ENCODE data around the gene CCT5. TPM values are rescaled to one million over a fixed set of nuclear protein-coding genes. Genes with fewer than 3 reads are reported as not detected.
A peak's percentile ranks its signal among the peaks of the same experiment; 100 is the strongest.
"Not testable (repeated sequence)": the region's sequence is repeated elsewhere in the genome, so short reads cannot be mapped to it uniquely, and the experiment has no call there.

CCT5 gene
- total RNA-seq, 1 donor from 2014 or later: 663 TPM

DNA sequence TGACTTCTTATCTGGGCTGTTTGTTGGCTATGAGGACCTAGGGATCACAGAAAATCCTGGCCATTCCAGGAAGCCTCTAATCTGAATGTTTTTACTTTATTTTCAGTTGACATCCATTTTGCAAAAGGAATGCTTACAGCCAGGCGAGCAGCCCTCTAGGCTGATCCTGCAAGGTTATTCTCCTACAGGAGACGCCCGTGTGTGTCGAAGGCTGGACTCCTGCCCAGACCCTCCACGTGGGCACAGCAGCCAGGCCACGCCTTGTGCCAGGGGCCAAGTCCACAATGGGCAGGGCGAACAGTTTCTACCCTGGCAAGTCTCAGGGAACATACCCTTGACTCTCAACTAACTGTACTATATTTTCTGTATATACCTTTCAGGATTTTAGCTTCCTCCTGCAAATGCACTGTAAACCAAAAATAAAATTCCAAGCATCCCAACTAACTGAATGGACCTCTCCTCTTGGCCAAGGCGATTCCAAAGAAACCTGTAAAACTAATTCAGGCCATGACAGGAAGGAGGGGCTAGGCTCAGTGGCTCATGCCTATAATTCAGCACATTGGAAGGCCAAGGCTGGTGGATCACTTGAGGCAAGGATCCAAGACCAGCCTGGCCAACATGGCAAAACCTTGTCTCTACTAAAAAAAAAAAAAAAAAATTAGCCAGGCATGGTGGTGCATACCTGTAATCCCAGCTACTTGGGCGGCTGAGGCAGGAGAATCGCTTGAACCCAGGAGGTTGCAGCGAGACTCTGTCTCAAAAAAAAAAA, 51.9 kb downstream of the CCT5 start:
- peak; percentile 5 for DNase-seq

DNA sequence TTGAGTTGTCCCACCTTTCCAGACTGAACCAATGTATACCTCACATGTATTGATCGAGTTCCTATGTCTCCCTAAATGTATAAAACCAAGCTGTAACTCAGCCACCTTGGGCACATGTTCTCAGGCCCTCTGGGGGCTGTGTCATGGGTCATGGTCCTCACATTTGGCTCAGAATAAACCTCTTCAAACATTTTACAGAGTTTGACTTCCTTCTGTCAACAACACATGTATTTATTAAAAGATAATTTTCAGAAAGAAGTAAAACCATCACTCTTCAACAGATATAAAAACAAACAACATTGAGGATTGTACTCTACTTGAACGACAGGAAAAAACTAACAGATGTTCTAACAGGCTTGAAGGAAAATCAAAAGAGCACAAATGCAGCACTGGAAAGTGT, 53.1 kb downstream of the CCT5 start:
- no peak for DNase-seq

DNA sequence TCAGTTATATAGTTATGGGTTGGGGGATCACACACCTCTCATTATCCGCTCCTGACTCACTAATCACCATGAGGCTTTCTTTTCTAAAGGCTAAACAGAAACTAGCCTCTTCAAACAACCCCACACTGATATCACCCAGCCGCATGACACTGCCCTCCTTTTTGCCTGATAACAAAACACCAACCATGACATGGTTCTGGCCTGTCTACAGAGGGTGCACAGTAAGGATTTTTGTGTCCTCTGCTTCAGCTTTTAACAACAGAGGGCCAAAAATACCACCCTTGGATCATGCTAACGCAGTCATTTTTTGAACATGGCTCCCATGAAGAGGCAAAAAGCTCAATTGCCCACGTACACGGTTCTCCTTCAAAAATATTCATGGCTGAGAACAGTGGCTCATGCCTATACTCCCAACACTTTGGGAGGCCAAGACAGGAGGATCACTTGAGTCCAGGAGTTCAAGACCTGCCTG, 53.7 kb downstream of the CCT5 start:
- no peak for DNase-seq

DNA sequence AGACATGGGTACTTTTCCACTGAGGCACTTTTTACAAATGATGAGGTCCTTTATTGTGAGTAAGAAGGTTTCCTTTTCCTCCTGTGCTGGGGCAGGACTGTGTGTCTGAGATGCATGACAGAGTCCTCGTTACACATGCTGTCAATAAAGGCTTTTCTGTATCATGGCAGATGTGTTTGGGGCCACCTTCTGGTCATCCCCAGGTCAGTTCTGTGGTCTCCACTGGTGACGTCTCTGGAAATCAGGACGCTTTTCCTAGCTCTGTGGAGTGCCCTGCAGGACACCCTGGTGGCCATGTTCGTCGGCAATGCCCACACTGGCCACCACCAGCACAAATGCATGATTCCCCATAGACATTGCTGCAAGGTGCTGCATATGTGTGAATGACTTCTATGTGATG, 54.9 kb downstream of the CCT5 start:
- peak; percentile 35 for DNase-seq

DNA sequence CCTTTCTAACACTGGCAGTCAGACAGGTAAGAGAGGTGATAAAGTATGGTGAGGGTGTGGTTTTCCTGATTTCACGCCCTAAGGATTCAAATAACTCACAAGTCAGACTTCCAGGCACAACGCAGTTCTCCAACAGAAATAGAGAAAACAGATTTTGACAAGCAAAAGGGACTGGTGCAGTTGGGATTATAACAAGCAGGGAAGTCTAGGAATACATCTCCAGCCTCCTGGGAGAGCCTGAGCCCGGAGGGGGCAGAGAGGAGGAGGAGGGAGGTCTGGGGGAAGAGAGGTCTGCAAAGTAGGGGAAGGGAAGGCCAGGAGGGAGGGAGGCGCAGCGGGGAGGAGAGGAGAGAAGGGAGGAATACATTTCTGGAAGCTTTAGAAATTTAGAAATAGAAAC, 56.0 kb downstream of the CCT5 start:
- DNase-seq: no peak

DNA sequence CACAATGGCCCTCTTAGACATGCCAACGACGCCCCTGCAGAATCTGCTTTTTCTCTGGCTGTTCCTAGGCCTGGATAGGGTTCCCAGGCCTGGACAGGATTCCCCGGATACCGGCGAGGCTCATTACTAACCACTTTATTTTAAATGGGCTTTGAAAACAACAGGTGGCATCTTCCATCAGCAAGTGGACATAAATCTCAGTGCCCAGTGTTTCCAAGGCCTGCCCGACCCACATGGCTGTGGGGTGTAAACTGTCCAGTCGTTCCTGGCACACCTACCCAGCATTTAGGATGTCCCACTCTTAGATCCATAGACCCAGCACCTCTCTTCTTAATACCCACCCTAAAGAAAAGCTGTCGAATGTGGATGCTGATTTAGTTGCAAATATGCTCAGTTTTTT, 56.7 kb downstream of the CCT5 start:
- no peak for DNase-seq

DNA sequence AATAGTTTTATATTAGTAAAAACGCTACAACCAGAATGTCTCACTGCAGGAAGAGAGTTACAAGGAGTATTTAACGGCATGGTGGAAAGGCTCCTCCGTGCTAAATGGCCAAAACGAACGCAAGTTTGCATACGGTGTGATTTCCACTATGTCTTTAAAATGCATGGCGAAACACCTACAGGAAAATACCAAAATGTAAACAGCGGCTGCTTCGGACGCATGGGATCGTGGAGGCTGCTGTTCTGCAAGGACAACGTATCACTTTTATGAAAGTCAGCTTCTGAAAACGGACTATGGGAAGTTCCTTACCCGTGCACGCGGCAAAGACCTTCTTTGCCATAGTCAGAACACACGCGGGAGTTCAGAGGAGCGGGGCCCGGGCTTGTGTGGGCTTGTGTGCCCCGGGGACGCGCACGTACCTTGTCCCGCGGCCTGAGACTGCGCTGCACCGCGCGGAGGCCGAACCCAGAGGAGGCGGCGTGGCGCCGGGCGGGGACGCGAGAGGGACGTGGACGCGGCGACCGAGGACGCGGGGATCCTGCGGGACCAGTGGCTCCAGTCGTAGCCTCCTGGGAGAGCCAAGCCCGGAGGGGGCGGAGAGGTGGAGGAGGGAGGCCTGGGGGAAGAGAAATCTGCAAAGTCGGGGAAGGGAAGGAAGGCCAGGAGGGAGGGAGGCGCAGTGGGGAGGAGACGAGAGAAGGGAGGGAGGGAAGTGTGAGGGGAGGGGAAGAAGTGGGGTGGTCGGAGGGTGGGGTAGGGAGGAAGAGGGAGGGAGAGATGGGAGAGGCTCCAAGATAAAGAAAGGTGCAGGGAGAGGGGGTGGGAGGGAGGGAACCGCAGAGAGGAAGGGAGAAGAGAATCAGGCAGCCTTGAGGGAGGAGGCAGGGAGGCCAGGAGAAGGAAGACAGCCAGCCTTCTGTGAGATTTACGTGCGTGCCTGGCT, 57.4 kb downstream of the CCT5 start, which contains the start of gene CMBL:
Gene CMBL (minus strand): TSS at position 697 of the 943 bp plus-strand sequence. CDS start 17,140 bp downstream, outside the sequence.
- peak; percentile 58 for DNase-seq

DNA sequence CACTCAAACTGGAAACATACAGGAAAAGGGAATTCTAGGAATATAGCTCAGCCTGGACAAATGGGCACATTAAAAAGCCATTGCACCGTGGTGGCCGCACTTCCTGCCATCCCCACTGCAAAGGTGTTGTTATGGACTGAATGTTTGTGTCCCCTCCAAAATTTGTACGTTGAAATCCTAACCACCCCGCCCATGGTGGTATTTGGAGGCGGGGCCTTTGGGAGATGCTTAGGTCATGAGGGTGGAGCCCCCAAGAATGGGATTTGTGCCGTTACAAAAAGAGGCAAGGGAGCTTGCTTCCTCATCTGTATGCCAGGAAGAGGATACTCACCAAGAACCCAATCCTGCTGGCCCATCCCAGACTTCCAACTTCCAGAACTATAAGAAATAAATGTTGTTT, 58.8 kb downstream of the CCT5 start:
- DNase-seq: no peak

DNA sequence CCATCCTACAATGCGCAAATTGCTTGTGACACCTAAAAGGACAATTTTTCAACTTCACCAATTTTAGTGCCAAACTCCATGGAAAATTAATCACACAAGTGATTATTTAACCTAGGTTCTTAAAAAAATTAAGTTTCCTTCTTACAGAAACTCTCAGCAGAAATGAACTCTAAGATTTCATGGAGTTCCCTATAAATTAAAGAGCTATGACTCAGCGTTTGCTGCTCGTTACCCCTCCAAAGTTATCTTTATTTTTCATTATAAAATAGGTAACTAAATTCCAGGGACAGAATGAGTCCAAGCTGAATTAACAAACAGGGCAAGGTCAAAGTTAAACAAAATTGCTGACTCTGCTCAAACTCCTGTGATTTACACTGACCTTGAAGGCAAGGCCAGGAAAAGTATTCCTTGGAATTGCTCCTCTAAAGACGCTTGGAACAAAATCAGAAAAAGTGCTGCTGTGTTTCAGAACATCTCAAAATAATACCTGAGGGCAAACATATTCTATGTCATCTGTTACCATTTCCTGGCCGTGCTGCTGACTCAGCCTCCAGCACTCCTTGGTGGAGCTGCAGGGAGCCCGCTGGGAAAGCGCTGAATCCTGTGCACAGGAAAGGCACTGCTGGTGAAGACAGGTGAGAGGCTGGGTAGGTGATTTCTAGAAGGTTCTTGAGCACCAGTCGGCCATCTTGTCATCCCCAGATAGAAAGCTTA, 60.1 kb downstream of the CCT5 start:
- DNase-seq: peak; percentile 16

DNA sequence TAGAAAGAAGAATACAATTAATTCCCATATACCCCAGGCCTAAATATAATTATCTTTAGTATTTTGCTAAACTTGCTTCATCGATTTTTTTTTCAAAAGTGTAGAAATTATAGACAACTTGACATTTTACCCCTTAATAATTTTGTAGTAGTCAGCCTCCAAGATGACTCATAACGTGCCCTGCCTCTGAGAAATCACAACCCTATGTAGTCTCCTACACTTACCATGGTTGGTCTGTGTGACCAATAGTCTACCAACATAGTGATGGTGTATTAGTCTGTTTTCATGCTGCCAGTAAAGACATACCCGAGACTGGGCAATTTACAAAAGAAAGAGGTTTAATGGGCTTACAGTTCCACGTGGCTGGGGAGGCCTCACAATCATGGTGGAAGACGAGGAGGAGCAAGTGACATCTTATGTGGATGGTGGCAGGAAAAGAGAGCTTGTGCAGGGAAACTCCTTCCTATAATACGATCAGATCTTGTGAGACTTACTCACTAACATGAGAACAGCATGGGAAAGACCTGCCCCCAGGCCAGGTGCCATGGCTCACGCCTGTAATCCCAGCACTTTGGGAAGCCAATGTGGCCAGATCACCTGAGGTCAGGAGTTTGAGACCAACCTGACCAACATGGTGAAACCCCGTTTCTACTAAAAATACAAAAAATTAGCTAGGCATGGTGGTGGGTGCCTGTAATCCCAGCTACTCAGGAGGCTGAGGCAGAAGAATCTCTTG, 60.9 kb downstream of the CCT5 start:
- DNase-seq: not testable (repeated sequence)

DNA sequence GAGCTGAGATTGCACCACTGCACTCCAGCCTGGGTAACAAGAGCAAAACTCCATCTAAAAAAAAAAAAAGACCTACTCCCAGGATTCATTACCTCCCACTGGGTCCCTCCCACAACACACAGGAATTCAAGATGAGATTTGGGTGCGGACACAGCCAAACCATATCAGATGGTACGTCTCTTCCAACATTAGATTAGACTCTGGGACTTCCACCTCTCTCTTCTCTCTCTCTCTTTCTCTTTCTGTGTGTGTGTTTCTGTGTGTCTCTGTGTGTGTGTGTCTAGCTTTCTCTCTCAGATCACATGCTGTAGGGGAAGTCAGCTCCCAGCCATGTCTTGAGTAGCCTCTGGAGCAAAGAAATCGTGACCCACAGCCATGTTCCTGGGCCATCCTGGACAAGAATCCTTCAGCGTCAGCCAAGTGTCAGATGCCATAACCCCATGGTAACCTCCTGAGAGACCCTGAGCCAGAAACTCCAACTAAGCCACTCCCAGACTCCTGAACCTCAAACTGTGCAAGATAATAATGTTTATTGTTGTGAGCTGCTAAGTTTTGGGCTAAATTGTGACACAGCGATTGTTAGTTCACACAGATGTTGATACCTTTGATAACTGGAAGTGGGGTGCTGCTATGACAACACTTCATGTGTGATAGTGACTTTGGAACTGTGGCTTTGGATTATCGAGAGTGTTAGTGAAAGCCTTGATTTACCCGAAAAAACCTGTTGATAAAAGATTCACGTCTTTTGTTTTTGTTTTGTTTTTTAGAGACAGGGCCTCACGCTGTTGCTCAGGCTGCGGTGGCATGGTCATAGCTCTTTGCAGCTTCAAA, 61.7 kb downstream of the CCT5 start:
- DNase-seq: no peak

DNA sequence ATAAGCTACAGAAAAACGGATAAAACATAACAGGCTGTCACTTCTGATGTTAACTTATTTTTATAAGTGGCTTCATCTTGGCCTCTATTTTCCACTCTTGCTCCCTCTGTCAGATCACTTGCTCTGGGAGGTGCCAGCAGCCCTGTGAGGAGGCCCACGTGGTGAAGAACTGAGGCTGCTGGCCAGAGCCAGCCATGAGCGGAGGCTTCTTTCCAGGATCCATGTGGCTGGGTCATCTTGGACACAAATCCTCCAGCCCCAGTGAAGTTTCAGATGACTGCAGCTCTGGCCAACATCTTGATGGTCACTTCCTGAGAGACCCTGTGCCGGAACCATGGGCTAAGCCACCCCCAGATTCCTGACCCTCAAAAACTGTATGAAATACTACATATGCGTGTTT, 65.1 kb downstream of the CCT5 start:
- DNase-seq: no peak

Other genes starting within 250 kb of the CCT5 start
- 28.3 and 35.9 TPM in 2 replicates for gene ATPSCKMT, start 392 bp upstream of the CCT5 start, total RNA-seq
- gene CMBL, start 57.6 kb downstream of the CCT5 start, total RNA-seq: 3.6 and 6.3 TPM in 2 replicates
- gene MARCHF6, start 103.4 kb downstream of the CCT5 start, total RNA-seq: 63.8 and 116 TPM in 2 replicates
- 0.68 and 2.9 TPM in 2 replicates for gene ROPN1L, start 191.6 kb downstream of the CCT5 start, total RNA-seq